ENCODE results near the gene PTCHD1.

Gene PTCHD1

GRCh38 chrX:23398570-23398969 lies 63.9 kb downstream of the PTCHD1 start:
- DNase-seq (ENCODE audit: low read depth in 2 of 2): no peak

- no peak for DNase-seq (ENCODE audit: low read depth in 2 of 2)
These were observed 69.2 kb downstream of the PTCHD1 start for GRCh38 chrX:23403849-23404248.

GRCh38 chrX:23422912-23423311 lies 88.3 kb downstream of the PTCHD1 start:
- DNase-seq (ENCODE audit: low read depth in 2 of 2): no peak

- DNase-seq (ENCODE audit: low read depth in 2 of 2): no peak
These were observed 99.8 kb downstream of the PTCHD1 start for GRCh38 chrX:23434356-23434884.

GRCh38 chrX:23435108-23435507 lies 100.5 kb downstream of the PTCHD1 start:
- no peak for DNase-seq (ENCODE audit: low read depth in 2 of 2)

GRCh38 chrX:23435575-23435974 lies 100.9 kb downstream of the PTCHD1 start:
- no peak for DNase-seq (ENCODE audit: low read depth in 2 of 2)

GRCh38 chrX:23436875-23437274 lies 102.2 kb downstream of the PTCHD1 start:
- no peak for DNase-seq (ENCODE audit: low read depth in 2 of 2)

- no peak for DNase-seq (ENCODE audit: low read depth in 2 of 2)
These were observed 116.6 kb downstream of the PTCHD1 start for GRCh38 chrX:23451266-23451665.

Measured in stimulated activated CD4-positive, alpha-beta T cell treated with anti-CD3 and anti-CD28 coated beads, Interleukin-15, amount 100 ng/mL, for 48 hours (primary cell).